HUES6 (cell line): ENCODE results near the gene YY1AP1.

Experiments used
- H3K27ac ChIP-seq: 2 replicates; pipeline ENCODE4 v1.7.0; 2013; ENCODE audit warnings: low read depth, mild to moderate bottlenecking, low read length, inconsistent platforms
- H3K27me3 ChIP-seq: 2 replicates; pipeline ENCODE4 v1.6.1; 2013; ENCODE audit warnings: low read length; ENCODE audit not compliant: control insufficient read depth, insufficient read depth
- H3K36me3 ChIP-seq: 2 replicates; pipeline ENCODE4 v1.6.1; 2013; ENCODE audit warnings: low read length; ENCODE audit not compliant: control insufficient read depth, insufficient read depth
- H3K4me1 ChIP-seq: 2 replicates; pipeline ENCODE4 v1.6.1; 2013; ENCODE audit warnings: low read length; ENCODE audit not compliant: control insufficient read depth, insufficient read depth
- H3K4me3 ChIP-seq: 2 replicates; pipeline ENCODE4 v1.5.1; 2013; ENCODE audit warnings: low read depth, low read length
- H3K9ac ChIP-seq: one replicate; pipeline ENCODE4 v1.6.1; 2013; ENCODE audit warnings: mild to moderate bottlenecking, low read length
- H3K9me3 ChIP-seq: 2 replicates; pipeline ENCODE4 v1.6.1; 2013; ENCODE audit warnings: low read depth, low read length; ENCODE audit not compliant: control insufficient read depth, insufficient read depth

YY1AP1 gene

GRCh38 chr1:155609515-155610256, 78.9 kb downstream of the YY1AP1 start, which contains the start of gene MSTO1:
MSTO1 (plus strand) TSS chr1:155610218; CDS start chr1:155610249, 31 bp downstream.
- Histone ChIP-seq H3K4me3 (peak within 1 kb of the TSS; percentile 77), H3K9me3 (no peaks in the 10 kb centered on the region), H3K27ac (peak within 1 kb of the TSS; percentile 82; the same call in 1 of the 2 replicates), H3K4me1 (0 out of 2 replicates have a peak, but pooled peaks cover 3% of the 10 kb centered on the region), H3K36me3 (peaks cover 16% of the 10 kb centered on the region), H3K27me3 (no peaks in the 10 kb centered on the region), H3K9ac (peak within 1 kb of the TSS; percentile 81)
